ENCODE measurements around the gene NCAPG.
"Not testable (repeated sequence)": the region's sequence is repeated elsewhere in the genome, so short reads cannot be mapped to it uniquely, and the experiment has no call there.

DNA sequence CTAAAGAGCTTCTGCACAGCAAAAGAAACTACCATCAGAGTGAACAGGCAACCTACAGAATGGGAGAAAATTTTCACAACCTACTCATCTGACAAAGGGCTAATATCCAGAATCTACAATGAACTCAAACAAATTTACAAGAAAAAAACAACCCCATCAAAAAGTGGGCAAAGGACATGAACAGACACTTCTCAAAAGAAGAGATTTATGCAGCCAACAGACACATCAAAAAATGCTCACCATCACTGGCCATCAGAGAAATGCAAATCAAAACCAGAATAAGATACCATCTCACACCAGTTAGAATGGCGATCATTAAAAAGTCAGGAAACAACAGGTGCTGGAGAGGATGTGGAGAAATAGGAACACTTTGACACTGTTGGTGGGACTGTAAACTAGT, 39.5 kb downstream of the NCAPG start:
- TF ChIP-seq CTCF (IDR thresholded peaks at IDR 0.05; ENCODE audit: low read depth, low read length, missing input control); HNF4A (conservative IDR thresholded peaks at IDR 0.05); TAF1 (conservative IDR thresholded peaks at IDR 0.05); ZBTB33 (IDR thresholded peaks at IDR 0.05); YY1 (IDR thresholded peaks at IDR 0.05); RAD21 (IDR thresholded peaks at IDR 0.05); GABPA (IDR thresholded peaks at IDR 0.05 in 1 of 2, conservative IDR thresholded peaks at IDR 0.05 in 1 of 2); FOXA1 (IDR thresholded peaks at IDR 0.05); JUND (IDR thresholded peaks at IDR 0.05): not testable (repeated sequence)
- TF ChIP-seq, protein P1, sequence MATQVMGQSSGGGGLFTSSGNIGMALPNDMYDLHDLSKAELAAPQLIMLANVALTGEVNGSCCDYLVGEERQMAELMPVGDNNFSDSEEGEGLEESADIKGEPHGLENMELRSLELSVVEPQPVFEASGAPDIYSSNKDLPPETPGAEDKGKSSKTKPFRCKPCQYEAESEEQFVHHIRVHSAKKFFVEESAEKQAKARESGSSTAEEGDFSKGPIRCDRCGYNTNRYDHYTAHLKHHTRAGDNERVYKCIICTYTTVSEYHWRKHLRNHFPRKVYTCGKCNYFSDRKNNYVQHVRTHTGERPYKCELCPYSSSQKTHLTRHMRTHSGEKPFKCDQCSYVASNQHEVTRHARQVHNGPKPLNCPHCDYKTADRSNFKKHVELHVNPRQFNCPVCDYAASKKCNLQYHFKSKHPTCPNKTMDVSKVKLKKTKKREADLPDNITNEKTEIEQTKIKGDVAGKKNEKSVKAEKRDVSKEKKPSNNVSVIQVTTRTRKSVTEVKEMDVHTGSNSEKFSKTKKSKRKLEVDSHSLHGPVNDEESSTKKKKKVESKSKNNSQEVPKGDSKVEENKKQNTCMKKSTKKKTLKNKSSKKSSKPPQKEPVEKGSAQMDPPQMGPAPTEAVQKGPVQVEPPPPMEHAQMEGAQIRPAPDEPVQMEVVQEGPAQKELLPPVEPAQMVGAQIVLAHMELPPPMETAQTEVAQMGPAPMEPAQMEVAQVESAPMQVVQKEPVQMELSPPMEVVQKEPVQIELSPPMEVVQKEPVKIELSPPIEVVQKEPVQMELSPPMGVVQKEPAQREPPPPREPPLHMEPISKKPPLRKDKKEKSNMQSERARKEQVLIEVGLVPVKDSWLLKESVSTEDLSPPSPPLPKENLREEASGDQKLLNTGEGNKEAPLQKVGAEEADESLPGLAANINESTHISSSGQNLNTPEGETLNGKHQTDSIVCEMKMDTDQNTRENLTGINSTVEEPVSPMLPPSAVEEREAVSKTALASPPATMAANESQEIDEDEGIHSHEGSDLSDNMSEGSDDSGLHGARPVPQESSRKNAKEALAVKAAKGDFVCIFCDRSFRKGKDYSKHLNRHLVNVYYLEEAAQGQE (IDR thresholded peaks at IDR 0.05): not testable (repeated sequence)

All from liver (tissue), 3 donors.